Esophagus muscularis mucosa (tissue), 3 donors: ENCODE measurements around the gene IFRD2.

Source experiments
- CTCF ChIP-seq, 3 experiments: fragments of 200-600 bp in 2 of 3; fragments of 450-650 bp in 1 of 3; sonication (generic) in 2 of 3; IDR thresholded peaks; one replicate each; pipeline ENCODE4 v1.5.1; 2017 to 2019; ENCODE audit warnings: antibody characterized with exemption in 3 of 3, mild to moderate bottlenecking in 2 of 3, moderate library complexity in 1 of 3
- POLR2A ChIP-seq: fragments of 450-650 bp; IDR thresholded peaks from one replicate; pipeline ENCODE4 v1.6.1; 2017; ENCODE audit warnings: antibody characterized with exemption, moderate library complexity, mild to moderate bottlenecking, low read depth
- POLR2AphosphoS5 ChIP-seq, 2 donors: sonication (generic); formaldehyde crosslinking; IDR thresholded peaks; one replicate each; pipeline ENCODE4 v1.6.1; 2017; ENCODE audit warnings: antibody characterized with exemption in 2 of 2

- TF ChIP-seq CTCF (IDR thresholded peaks at IDR 0.05) (no peak), POLR2AphosphoS5 (IDR thresholded peaks at IDR 0.05) (no peak), POLR2A (no peak)
Observed at GRCh38 chr3:50258029-50258680, 34.1 kb downstream of the IFRD2 start.
